GM21381 (cell line): ENCODE results near the gene PCSK7.

Experiments
- ATAC-seq: cut with Tn5 transposase; IDR thresholded peaks from one replicate; pipeline ENCODE4 v1.9.1; 2021; ENCODE audit warnings: mild to moderate bottlenecking, moderate library complexity; ENCODE audit not compliant: unreplicated experiment

PCSK7 gene

GRCh38 chr11:117199916-117200812, 31.7 kb downstream of the PCSK7 start:
- ATAC-seq: no peak

GRCh38 chr11:117199053-117199915, 32.6 kb downstream of the PCSK7 start, which contains the start of gene TAGLN:
Gene TAGLN (plus strand): TSS chr11:117199370. CDS start chr11:117203014, 3,644 bp downstream.
- ATAC-seq: no peak

GRCh38 chr11:117198613-117199012, 33.3 kb downstream of the PCSK7 start:
- no peak for ATAC-seq

GRCh38 chr11:117197516-117198456, 34.1 kb downstream of the PCSK7 start:
- ATAC-seq: no peak

GRCh38 chr11:117197006-117197405, 34.9 kb downstream of the PCSK7 start:
- ATAC-seq: no peak

- no peak for ATAC-seq
Measured at GRCh38 chr11:117195761-117196160, 36.1 kb downstream of the PCSK7 start.

- ATAC-seq: no peak
Measured at GRCh38 chr11:117195258-117195657, 36.6 kb downstream of the PCSK7 start.

- no peak for ATAC-seq
Measured at GRCh38 chr11:117194267-117194666, 37.6 kb downstream of the PCSK7 start.

GRCh38 chr11:117193130-117194020, 38.5 kb downstream of the PCSK7 start:
- no peak for ATAC-seq

GRCh38 chr11:117192401-117192875, 39.4 kb downstream of the PCSK7 start:
- no peak for ATAC-seq

GRCh38 chr11:117191680-117192400, 40.0 kb downstream of the PCSK7 start:
- no peak for ATAC-seq

- ATAC-seq: no peak
Measured at GRCh38 chr11:117189941-117190544, 41.8 kb downstream of the PCSK7 start.

- no peak for ATAC-seq
Measured at GRCh38 chr11:117189191-117189940, 42.5 kb downstream of the PCSK7 start.

- no peak for ATAC-seq
Measured at GRCh38 chr11:117188620-117189081, 43.2 kb downstream of the PCSK7 start.

GRCh38 chr11:117187799-117188481, 43.9 kb downstream of the PCSK7 start:
- ATAC-seq: no peak

- no peak for ATAC-seq
Measured at GRCh38 chr11:117187428-117187798, 44.5 kb downstream of the PCSK7 start.

GRCh38 chr11:117187007-117187406, 44.9 kb downstream of the PCSK7 start:
- ATAC-seq: no peak
